GM12878 (cell line): Measurements from ENCODE around the gene C5AR1. TPM values are rescaled to one million over a fixed set of nuclear protein-coding genes. Genes with fewer than 3 reads are reported as not detected.

Experiments
- ATAC-seq: fragments of 200-7000 bp; cut with Tn5 transposase; 3 replicates; pipeline ENCODE4 v1.9.1; 2020; ENCODE audit warnings: mild to moderate bottlenecking, moderate library complexity
- BruUV-seq: library from RNA; stranded (reverse); fragments of 400-500 nt; replicated peaks from 2 replicates; lab custom pipeline; 2021; lab: Mats Ljungman, UMichigan
- CTCF ChIA-PET: fragments of 300-600 bp; sonication (Branson Sonifier 250); formaldehyde crosslinking; extraction: SDS; loops from one replicate; lab custom pipeline; 2021; ENCODE audit warnings: inconsistent platforms; lab: Yijun Ruan, JAX
- POLR2A ChIA-PET: fragments of 350-600 bp; formaldehyde crosslinking; extraction: SDS; loops from one replicate; lab custom pipeline; 2021; ENCODE audit warnings: inconsistent platforms; lab: Charles Lee
- RAD21 ChIA-PET: fragments of 300-600 bp; sonication (Branson Sonifier 250); formaldehyde crosslinking; loops from one replicate; lab custom pipeline; 2023; ENCODE audit warnings: antibody characterized with exemption; ENCODE audit not compliant: unreplicated experiment; lab: Charles Lee
- SMC1A ChIA-PET: fragments of 300-600 bp; sonication (Branson Sonifier 250); formaldehyde crosslinking; loops from one replicate; lab custom pipeline; 2023; ENCODE audit not compliant: unreplicated experiment, uncharacterized antibody; lab: Charles Lee
- DNase-seq: peaks from one replicate; pipeline ENCODE4 v3.0.0-alpha.2; 2011; ENCODE audit warnings: low read depth, low spot score
- FAIRE-seq: peaks from 3 replicates; lab custom pipeline; 2011; peaks lifted over from hg19 to GRCh38; lab: Jason Lieb, UNC
- H2AFZ ChIP-seq: 2 replicates; pipeline ENCODE4 v1.6.0; 2011; ENCODE audit warnings: low read depth, low read length, control low read depth; ENCODE audit not compliant: control insufficient read depth
- H3K27ac ChIP-seq: 2 replicates; pipeline ENCODE4 v1.5.1; 2011; ENCODE audit warnings: control low read depth; ENCODE audit not compliant: control insufficient read depth, insufficient read depth
- H3K27me3 ChIP-seq, 2 experiments: replicated peaks in 1 of 2; 2 replicates each; pipeline versions ENCODE4 v1.6.0 to v1.6.1; 2011; ENCODE audit warnings: low read length in 1 of 2; ENCODE audit not compliant: control insufficient read depth in 2 of 2, insufficient read depth in 2 of 2
- H3K36me3 ChIP-seq, 2 experiments: 2 replicates each; pipeline ENCODE4 v1.5.1; 2011; ENCODE audit warnings: low read length in 1 of 2; ENCODE audit not compliant: control insufficient read depth in 2 of 2, insufficient read depth in 2 of 2
- H3K4me1 ChIP-seq: 2 replicates; pipeline ENCODE4 v1.6.1; 2011; ENCODE audit warnings: mild to moderate bottlenecking, low read length, moderate library complexity, mixed read lengths; ENCODE audit not compliant: control insufficient read depth, insufficient read depth
- H3K4me2 ChIP-seq: 2 replicates; pipeline ENCODE4 v1.6.0; 2011; ENCODE audit warnings: control low read depth; ENCODE audit not compliant: control insufficient read depth, insufficient read depth
- H3K4me3 ChIP-seq: fragments of 200-600 bp; sonication (generic); 2 replicates; pipeline ENCODE4 v1.5.1; 2016
- H3K79me2 ChIP-seq: 2 replicates; pipeline ENCODE4 v1.6.0; 2011; ENCODE audit warnings: low read length; ENCODE audit not compliant: control insufficient read depth, insufficient read depth
- H3K9ac ChIP-seq: 2 replicates; pipeline ENCODE4 v1.8.0; 2011; ENCODE audit warnings: low read length, control low read depth, mixed read lengths; ENCODE audit not compliant: control insufficient read depth, insufficient read depth
- H3K9me3 ChIP-seq: replicated peaks from 3 replicates; pipeline ENCODE4 v1.5.1; 2011; ENCODE audit warnings: mild to moderate bottlenecking, low read length; ENCODE audit not compliant: control insufficient read depth, insufficient read depth
- H4K20me1 ChIP-seq: 2 replicates; pipeline ENCODE4 v1.6.0; 2011; ENCODE audit not compliant: control insufficient read depth, insufficient read depth
- CEBPB ChIP-seq, 2 experiments: fragments of 150-350 bp in 1 of 2; IDR thresholded peaks; 2 replicates each; pipeline ENCODE4 v1.6.1; 2012 to 2014; ENCODE audit warnings: low read depth in 2 of 2, low read length in 2 of 2, borderline replicate concordance in 1 of 2, inconsistent platforms in 1 of 2
- NR2C2 ChIP-seq: IDR thresholded peaks from 2 replicates; pipeline ENCODE4 v1.6.1; 2011; ENCODE audit warnings: borderline replicate concordance, low read depth; ENCODE audit not compliant: control insufficient read depth, insufficient read length
- POLR2AphosphoS5 ChIP-seq: IDR thresholded peaks from 2 replicates; pipeline ENCODE4 v1.6.1; 2011; ENCODE audit warnings: mild to moderate bottlenecking, low read length, inconsistent platforms
- SIN3A ChIP-seq: IDR thresholded peaks from 2 replicates; pipeline ENCODE4 v1.6.1; 2012; ENCODE audit warnings: low read depth, low read length, improper control_type of control experiment
- ZNF687 ChIP-seq: fragments of 450-650 bp; IDR thresholded peaks from 2 replicates; pipeline ENCODE4 v1.6.1; 2017; ENCODE audit warnings: mild to moderate bottlenecking, moderate library complexity
- ZSCAN29 ChIP-seq: fragments of 450-650 bp; IDR thresholded peaks from 2 replicates; pipeline ENCODE4 v1.6.1; 2017; ENCODE audit warnings: mild to moderate bottlenecking, moderate library complexity
- WGBS: methylation state at CpG from one replicate; pipeline ENCODE4 v1.1.6; 2016; ENCODE audit warnings: low lambda C conversion rate; ENCODE audit not compliant: insufficient replicate concordance, insufficient coverage; ENCODE audit errors: missing lambda C conversion rate; 5-methylcytosine and 5-hydroxymethylcytosine counted together
- in situ Hi-C: fragments of 300-500 bp; cut with MboI; formaldehyde crosslinking; loops from 9 replicates; pipeline ENCODE4 v1.14.3; 2018; ENCODE audit warnings: mixed read lengths
- intact Hi-C: fragments of 100-400 bp; cut with micrococcal nuclease; formaldehyde crosslinking; loops from one replicate; pipeline ENCODE4 v1.14.2; 2022; ENCODE audit not compliant: unreplicated experiment
- polyA plus RNA-seq, 11 experiments: library from polyadenylated mRNA; depleted of rRNA in 4 of 11; unstranded in 6 of 11; stranded (reverse) in 5 of 11; fragments of >200 nt; fragmentation: Nextera tagmentation in 4 of 11; fragmentation: Illumina TruSeq in 1 of 11; extraction: Ambion mirVana in 4 of 11; extraction: Trizol in 1 of 11; gene quantifications; 1 replicate in 1 of 11; 2 replicates in 10 of 11; pipeline versions ENCODE4 v1.2.1 to v1.2.3, GENCODE V29; 2011 to 2016; ENCODE audit warnings: inconsistent platforms in 2 of 11, missing spikeins in 2 of 11, low read depth in 1 of 11
- total RNA-seq, 4 experiments: library from RNA; depleted of rRNA in 3 of 4; stranded (reverse); fragments of >200 nt in 3 of 4; fragmentation: Illumina TruSeq in 1 of 4; extraction: Trizol in 1 of 4; gene quantifications; 2 replicates each; pipeline versions ENCODE4 v1.2.1 to v1.2.3, GENCODE V29; 2013 to 2021

The C5AR1 gene
- total and polyA plus RNA-seq, 10 of the 15 experiments (the other 5 are each of a cell fraction or from before 2014, with no cell fraction given) = 0.04 to 1.5 (median 0.18) TPM

- intact Hi-C loops (no loop called here), in situ Hi-C loops (no loop called here)
- Histone ChIP-seq H3K9me3 (no peaks in the 10 kb centered on the region), H3K4me3 (no peak overlapping the region), H3K9ac (no peak overlapping the region), H3K4me2 (no peak overlapping the region), H3K27me3 (no peaks in the 10 kb centered on the region), H3K4me1 (no peaks in the 10 kb centered on the region), H2AFZ (no peak overlapping the region), H4K20me1 (no peaks in the 10 kb centered on the region; the same call in 1 of the 2 replicates), H3K36me3 (peaks cover 11 to 20% of the 10 kb centered on the region in 2 experiments; a peak in 3 of 4 replicates), H3K27ac (no peak overlapping the region), H3K79me2 (no peaks in the 10 kb centered on the region)
- FAIRE-seq (no peak), DNase-seq (no peak), ATAC-seq (no peak)
- SMC1A ChIA-PET = no interaction called here
- 88% methylated on average over 9 of the region's 10 CpGs for WGBS
- RAD21 ChIA-PET = no interaction called here
- no TSS peak for BruUV-seq
- POLR2A ChIA-PET = no interaction called here
- CTCF ChIA-PET = interaction anchor here (1.9 kb wide), 1 partner anchor 21 kb away, joined by 5 read pairs; the partner anchor contains the start of gene DHX34
- TF ChIP-seq ZNF687 (no peak), POLR2AphosphoS5 (no peak), NR2C2 (no peak), SIN3A (no peak), ZSCAN29 (no peak), CEBPB (IDR thresholded peaks at IDR 0.05; ENCODE audit: borderline replicate concordance in 1 of 2, low read depth in 2 of 2, low read length in 2 of 2) (no peak)
These were observed 60.5 kb downstream of the C5AR1 start for GRCh38 chr19:47370045-47370611.
